ENCODE data around the gene VPS37C. TPM values are rescaled to one million over a fixed set of nuclear protein-coding genes. Genes with fewer than 3 reads are reported as not detected.

VPS37C gene
- total and polyA plus RNA-seq, 10 donors = 6.1 to 32.3 (median 20.5) TPM

DNA sequence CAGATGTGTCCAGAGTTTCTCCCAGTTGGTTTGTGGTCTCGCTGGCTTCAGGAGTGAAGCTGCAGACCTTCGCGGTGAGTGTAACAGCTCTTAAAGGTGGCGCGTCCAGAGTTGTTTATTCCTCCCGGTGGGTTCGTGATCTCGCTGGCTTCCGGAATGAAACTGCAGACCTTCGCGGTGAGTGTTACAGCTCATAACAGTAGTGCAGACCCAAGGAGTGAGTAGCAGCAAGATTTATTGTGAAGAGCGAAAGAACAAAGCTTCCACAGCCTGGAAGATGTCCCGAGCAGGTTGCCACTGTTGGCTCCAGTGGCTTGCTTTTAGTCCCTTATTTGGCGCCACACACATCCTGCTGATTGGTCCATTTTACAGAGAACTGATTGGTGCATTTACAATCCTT is 40.2 kb upstream of the VPS37C start:
- peaks cover 0 to 11% (median 0%) of the 10 kb centered on the region in 6 donors for H3K4me1 ChIP-seq
- no peaks in the 10 kb centered on the region for H3K27me3 ChIP-seq (replicated peaks in 1 of 7)
- TF ChIP-seq POLR2AphosphoS5 (IDR thresholded peaks at IDR 0.05) (no peak), POLR2A (IDR thresholded peaks at IDR 0.05) (no peak)
- TF ChIP-seq, protein P1, sequence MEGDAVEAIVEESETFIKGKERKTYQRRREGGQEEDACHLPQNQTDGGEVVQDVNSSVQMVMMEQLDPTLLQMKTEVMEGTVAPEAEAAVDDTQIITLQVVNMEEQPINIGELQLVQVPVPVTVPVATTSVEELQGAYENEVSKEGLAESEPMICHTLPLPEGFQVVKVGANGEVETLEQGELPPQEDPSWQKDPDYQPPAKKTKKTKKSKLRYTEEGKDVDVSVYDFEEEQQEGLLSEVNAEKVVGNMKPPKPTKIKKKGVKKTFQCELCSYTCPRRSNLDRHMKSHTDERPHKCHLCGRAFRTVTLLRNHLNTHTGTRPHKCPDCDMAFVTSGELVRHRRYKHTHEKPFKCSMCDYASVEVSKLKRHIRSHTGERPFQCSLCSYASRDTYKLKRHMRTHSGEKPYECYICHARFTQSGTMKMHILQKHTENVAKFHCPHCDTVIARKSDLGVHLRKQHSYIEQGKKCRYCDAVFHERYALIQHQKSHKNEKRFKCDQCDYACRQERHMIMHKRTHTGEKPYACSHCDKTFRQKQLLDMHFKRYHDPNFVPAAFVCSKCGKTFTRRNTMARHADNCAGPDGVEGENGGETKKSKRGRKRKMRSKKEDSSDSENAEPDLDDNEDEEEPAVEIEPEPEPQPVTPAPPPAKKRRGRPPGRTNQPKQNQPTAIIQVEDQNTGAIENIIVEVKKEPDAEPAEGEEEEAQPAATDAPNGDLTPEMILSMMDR (IDR thresholded peaks at IDR 0.05 in 8 of 11, conservative IDR thresholded peaks at IDR 0.05 in 3 of 11) = no peak
- no peaks in the 10 kb centered on the region for H3K36me3 ChIP-seq
- no peak overlapping the region for H3K27ac ChIP-seq
- no peak overlapping the region for H3K4me3 ChIP-seq
- H3K9me3 ChIP-seq = peaks cover 0 to 10% (median 2%) of the 10 kb centered on the region in 8 donors
- DNase-seq = no peak
- 92 to 96% (median 93%) methylated on average over 14 of the region's 14 CpGs for WGBS, 5 donors
- intact Hi-C loops (cut with DNase I; ENCODE audit: low total_unique reads) = no loop called here

DNA sequence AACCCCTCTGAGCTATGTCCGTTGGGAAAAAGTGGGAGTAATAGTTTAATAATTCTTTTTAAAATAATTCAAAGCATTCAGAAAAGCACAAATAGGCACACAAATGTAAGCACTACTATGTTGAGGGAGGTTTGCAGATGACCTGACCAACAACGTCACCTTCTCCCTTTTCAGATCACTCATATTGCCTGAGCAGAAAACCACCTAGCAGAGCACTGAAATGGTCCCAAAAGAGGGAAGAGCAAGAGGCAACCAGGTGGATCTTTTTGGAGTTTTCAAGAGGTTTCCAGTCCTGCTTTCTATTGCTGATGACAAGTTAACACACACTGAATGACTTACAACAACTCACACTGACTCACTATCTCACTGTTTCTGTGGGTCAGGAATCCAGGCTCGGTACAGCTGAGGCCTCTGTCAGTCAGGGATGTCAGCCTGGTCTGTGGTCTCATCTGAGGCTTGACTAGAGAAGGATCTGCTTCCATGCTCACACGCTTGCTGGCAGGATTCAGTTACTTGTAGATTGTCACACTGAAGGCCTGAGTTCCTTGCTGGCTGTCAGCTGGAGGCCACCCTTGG is 37.8 kb upstream of the VPS37C start:
- intact Hi-C loops (cut with DNase I; ENCODE audit: low total_unique reads) = no loop called here
- no peak for DNase-seq
- Histone ChIP-seq H3K4me3 (no peak overlapping the region), H3K27ac (no peak overlapping the region), H3K9me3 (peaks cover 0 to 10% (median 2%) of the 10 kb centered on the region in 8 donors), H3K4me1 (peaks cover 0 to 7% (median 0%) of the 10 kb centered on the region in 6 donors), H3K27me3 (replicated peaks in 1 of 7) (peaks cover 0 to 7% (median 0%) of the 10 kb centered on the region in 7 donors), H3K36me3 (no peaks in the 10 kb centered on the region)
- TF ChIP-seq POLR2AphosphoS5 (IDR thresholded peaks at IDR 0.05) (no peak), POLR2A (IDR thresholded peaks at IDR 0.05) (no peak)
- TF ChIP-seq, protein P1 (IDR thresholded peaks at IDR 0.05 in 8 of 11, conservative IDR thresholded peaks at IDR 0.05 in 3 of 11) = no peak
- 80 to 88% (median 87%) methylated on average over 4 of the region's 4 CpGs for WGBS, 5 donors

DNA sequence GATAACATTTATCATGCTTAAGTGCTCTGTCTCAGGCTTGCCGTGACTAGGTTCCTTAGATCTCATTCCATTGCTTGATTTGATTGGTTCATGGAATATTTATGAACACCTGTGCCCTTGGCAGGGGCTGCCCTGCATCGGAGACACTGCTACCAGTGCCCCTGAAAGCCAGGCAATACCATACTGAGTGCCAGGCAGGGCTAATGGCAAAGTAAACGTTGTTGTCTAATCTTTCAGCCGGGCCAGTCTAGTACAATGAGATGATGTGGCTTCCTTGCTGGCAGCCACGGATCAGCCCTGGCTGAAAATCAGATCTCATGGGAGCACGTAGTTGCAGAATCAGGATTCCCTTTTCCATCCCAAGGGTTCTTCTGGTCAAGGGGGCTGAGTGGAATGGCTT is 37.1 kb upstream of the VPS37C start:
- no peak overlapping the region for H3K27ac ChIP-seq
- no peak for DNase-seq
- no peaks in the 10 kb centered on the region for H3K36me3 ChIP-seq
- 79 to 89% (median 85%) methylated on average over 5 to 6 of the region's 6 CpGs for WGBS, 5 donors
- TF ChIP-seq POLR2A (IDR thresholded peaks at IDR 0.05) (no peak), POLR2AphosphoS5 (IDR thresholded peaks at IDR 0.05) (no peak)
- TF ChIP-seq, protein P1 (IDR thresholded peaks at IDR 0.05 in 8 of 11, conservative IDR thresholded peaks at IDR 0.05 in 3 of 11) = no peak
- peaks cover 0 to 10% (median 2%) of the 10 kb centered on the region in 8 donors for H3K9me3 ChIP-seq
- H3K4me1 ChIP-seq = peaks cover 0 to 5% (median 0%) of the 10 kb centered on the region in 6 donors
- peaks cover 0 to 12% (median 0%) of the 10 kb centered on the region in 7 donors for H3K27me3 ChIP-seq (replicated peaks in 1 of 7)
- no peak overlapping the region for H3K4me3 ChIP-seq
- intact Hi-C loops (cut with DNase I; ENCODE audit: low total_unique reads) = no loop called here

DNA sequence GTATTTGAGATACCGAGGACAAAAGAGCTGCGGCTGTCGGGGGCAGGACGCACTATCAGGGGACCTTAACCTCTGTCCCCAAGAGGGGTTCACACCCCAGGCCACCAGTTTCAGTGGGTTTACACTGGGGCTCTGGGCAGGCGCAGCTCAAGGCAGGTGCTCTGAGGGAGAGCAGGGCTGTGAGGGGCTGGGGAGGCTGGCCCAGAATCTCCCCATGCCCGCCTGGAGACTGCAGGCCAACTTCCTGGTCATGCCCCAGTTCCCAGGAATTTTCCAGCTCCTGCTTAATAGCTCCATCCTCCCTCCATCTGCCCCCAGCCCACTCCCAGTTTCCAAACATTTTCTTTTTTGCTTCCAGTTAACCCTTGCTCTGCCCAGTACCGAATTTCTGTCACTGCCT is 34.5 kb upstream of the VPS37C start:
- H3K4me3 ChIP-seq = no peak overlapping the region
- DNase-seq = no peak
- WGBS, 5 donors = 83 to 89% (median 85%) methylated on average over 7 of the region's 7 CpGs
- H3K27me3 ChIP-seq (replicated peaks in 1 of 7) = peaks cover 0 to 12% (median 0%) of the 10 kb centered on the region in 7 donors
- H3K36me3 ChIP-seq = no peaks in the 10 kb centered on the region
- intact Hi-C loops (cut with DNase I; ENCODE audit: low total_unique reads) = no loop called here
- H3K9me3 ChIP-seq = peaks cover 0 to 10% (median 2%) of the 10 kb centered on the region in 8 donors
- no peak for TF ChIP-seq POLR2AphosphoS5 (IDR thresholded peaks at IDR 0.05)
- TF ChIP-seq, protein P1 (IDR thresholded peaks at IDR 0.05 in 8 of 11, conservative IDR thresholded peaks at IDR 0.05 in 3 of 11) = no peak
- no peak for TF ChIP-seq POLR2A (IDR thresholded peaks at IDR 0.05)
- H3K4me1 ChIP-seq = no peaks in the 10 kb centered on the region
- H3K27ac ChIP-seq = no peak overlapping the region
